ENCODE measurements around the gene MAF.
A peak's percentile ranks its signal among the peaks of the same experiment; 100 is the strongest.

The MAF gene

GRCh38 chr16:79582789-79583188, 17.7 kb downstream of the MAF start:
- Histone ChIP-seq H3K9me3 (ENCODE audit: insufficient read depth, low read depth, low read length) (no peaks in the 10 kb centered on the region), H3K36me3 (ENCODE audit: insufficient read depth, low read depth, low read length) (no peaks in the 10 kb centered on the region), H3K9ac (ENCODE audit: low read depth, low read length) (no peak overlapping the region), H3K27ac (ENCODE audit: low read length) (no peak overlapping the region), H3K4me3 (ENCODE audit: low read length) (no peak overlapping the region), H3K27me3 (ENCODE audit: insufficient read depth, low read length) (no peaks in the 10 kb centered on the region), H3K4me1 (ENCODE audit: insufficient read depth, low read length) (peaks cover 35% of the 10 kb centered on the region; the same call in 1 of the 2 replicates)

GRCh38 chr16:79580453-79581191, 19.9 kb downstream of the MAF start:
- H3K9ac ChIP-seq (ENCODE audit: low read depth, low read length), result no peak overlapping the region
- no peaks in the 10 kb centered on the region for H3K27me3 ChIP-seq (ENCODE audit: insufficient read depth, low read length)
- no peak overlapping the region for H3K4me3 ChIP-seq (ENCODE audit: low read length)
- H3K9me3 ChIP-seq (ENCODE audit: insufficient read depth, low read depth, low read length), result no peaks in the 10 kb centered on the region
- peaks cover 35% of the 10 kb centered on the region; the same call in 1 of the 2 replicates for H3K4me1 ChIP-seq (ENCODE audit: insufficient read depth, low read length)
- no peak overlapping the region for H3K27ac ChIP-seq (ENCODE audit: low read length)
- no peaks in the 10 kb centered on the region for H3K36me3 ChIP-seq (ENCODE audit: insufficient read depth, low read depth, low read length)

- H3K4me1 ChIP-seq (ENCODE audit: insufficient read depth, low read length), result peaks cover 40% of the 10 kb centered on the region; the same call in 1 of the 2 replicates
- no peak overlapping the region for H3K9ac ChIP-seq (ENCODE audit: low read depth, low read length)
- no peak overlapping the region for H3K4me3 ChIP-seq (ENCODE audit: low read length)
- no peaks in the 10 kb centered on the region for H3K36me3 ChIP-seq (ENCODE audit: insufficient read depth, low read depth, low read length)
- H3K9me3 ChIP-seq (ENCODE audit: insufficient read depth, low read depth, low read length), result no peaks in the 10 kb centered on the region
- H3K27ac ChIP-seq (ENCODE audit: low read length), result no peak overlapping the region
- peaks cover 6% of the 10 kb centered on the region; the same call in 1 of the 2 replicates for H3K27me3 ChIP-seq (ENCODE audit: insufficient read depth, low read length)
These were observed 23.9 kb downstream of the MAF start for GRCh38 chr16:79576602-79577001.

GRCh38 chr16:79573884-79574283, 26.7 kb downstream of the MAF start:
- Histone ChIP-seq H3K27me3 (ENCODE audit: insufficient read depth, low read length) (peaks cover 6% of the 10 kb centered on the region; the same call in 1 of the 2 replicates), H3K4me3 (ENCODE audit: low read length) (no peak overlapping the region), H3K9me3 (ENCODE audit: insufficient read depth, low read depth, low read length) (no peaks in the 10 kb centered on the region)

GRCh38 chr16:79573071-79573470, 27.5 kb downstream of the MAF start:
- Histone ChIP-seq H3K4me3 (ENCODE audit: low read length) (no peak overlapping the region), H3K9me3 (ENCODE audit: insufficient read depth, low read depth, low read length) (no peaks in the 10 kb centered on the region), H3K27ac (ENCODE audit: low read length) (no peak overlapping the region), H3K27me3 (ENCODE audit: insufficient read depth, low read length) (peaks cover 6% of the 10 kb centered on the region; the same call in 1 of the 2 replicates), H3K4me1 (ENCODE audit: insufficient read depth, low read length) (peaks cover 15% of the 10 kb centered on the region; the same call in 1 of the 2 replicates), H3K9ac (ENCODE audit: low read depth, low read length) (no peak overlapping the region), H3K36me3 (ENCODE audit: insufficient read depth, low read depth, low read length) (no peaks in the 10 kb centered on the region)

More at GRCh38 chr16:79573884-79574283, 26.7 kb downstream of the MAF start:
- H3K4me1 ChIP-seq (ENCODE audit: insufficient read depth, low read length), result peaks cover 20% of the 10 kb centered on the region; the same call in 1 of the 2 replicates
- H3K9ac ChIP-seq (ENCODE audit: low read depth, low read length), result no peak overlapping the region
- H3K36me3 ChIP-seq (ENCODE audit: insufficient read depth, low read depth, low read length), result no peaks in the 10 kb centered on the region
- no peak overlapping the region for H3K27ac ChIP-seq (ENCODE audit: low read length)

GRCh38 chr16:79571903-79572535, 28.5 kb downstream of the MAF start:
- 0 out of 2 replicates have a peak overlapping the region, but pooled peaks have one; percentile 18 for H3K4me3 ChIP-seq (ENCODE audit: low read length)
- no peak overlapping the region for H3K27ac ChIP-seq (ENCODE audit: low read length)
- no peaks in the 10 kb centered on the region for H3K9me3 ChIP-seq (ENCODE audit: insufficient read depth, low read depth, low read length)
- H3K36me3 ChIP-seq (ENCODE audit: insufficient read depth, low read depth, low read length), result no peaks in the 10 kb centered on the region
- peaks cover 6% of the 10 kb centered on the region; the same call in 1 of the 2 replicates for H3K27me3 ChIP-seq (ENCODE audit: insufficient read depth, low read length)
- no peak overlapping the region for H3K9ac ChIP-seq (ENCODE audit: low read depth, low read length)
- H3K4me1 ChIP-seq (ENCODE audit: insufficient read depth, low read length), result peaks cover 15% of the 10 kb centered on the region; the same call in 1 of the 2 replicates

- Histone ChIP-seq H3K9me3 (ENCODE audit: insufficient read depth, low read depth, low read length) (no peaks in the 10 kb centered on the region), H3K9ac (ENCODE audit: low read depth, low read length) (no peak overlapping the region), H3K27me3 (ENCODE audit: insufficient read depth, low read length) (peaks cover 6% of the 10 kb centered on the region; the same call in 1 of the 2 replicates), H3K4me3 (ENCODE audit: low read length) (no peak overlapping the region), H3K36me3 (ENCODE audit: insufficient read depth, low read depth, low read length) (no peaks in the 10 kb centered on the region), H3K4me1 (ENCODE audit: insufficient read depth, low read length) (peaks cover 15% of the 10 kb centered on the region; the same call in 1 of the 2 replicates), H3K27ac (ENCODE audit: low read length) (no peak overlapping the region)
These were observed 29.3 kb downstream of the MAF start for GRCh38 chr16:79571065-79571902.

- H3K27ac ChIP-seq (ENCODE audit: low read length), result no peak overlapping the region
These were observed 35.8 kb downstream of the MAF start for GRCh38 chr16:79564671-79565107.

GRCh38 chr16:79563921-79564320, 36.6 kb downstream of the MAF start:
- no peak overlapping the region for H3K9ac ChIP-seq (ENCODE audit: low read depth, low read length)
- no peak overlapping the region for H3K4me3 ChIP-seq (ENCODE audit: low read length)
- H3K27me3 ChIP-seq (ENCODE audit: insufficient read depth, low read length), result no peaks in the 10 kb centered on the region
- no peak overlapping the region for H3K27ac ChIP-seq (ENCODE audit: low read length)
- no peaks in the 10 kb centered on the region for H3K36me3 ChIP-seq (ENCODE audit: insufficient read depth, low read depth, low read length)
- H3K9me3 ChIP-seq (ENCODE audit: insufficient read depth, low read depth, low read length), result no peaks in the 10 kb centered on the region
- H3K4me1 ChIP-seq (ENCODE audit: insufficient read depth, low read length), result peaks cover 8% of the 10 kb centered on the region; the same call in 1 of the 2 replicates

More at GRCh38 chr16:79564671-79565107, 35.8 kb downstream of the MAF start:
- Histone ChIP-seq H3K4me3 (ENCODE audit: low read length) (no peak overlapping the region), H3K27me3 (ENCODE audit: insufficient read depth, low read length) (no peaks in the 10 kb centered on the region), H3K4me1 (ENCODE audit: insufficient read depth, low read length) (peaks cover 8% of the 10 kb centered on the region; the same call in 1 of the 2 replicates), H3K9me3 (ENCODE audit: insufficient read depth, low read depth, low read length) (no peaks in the 10 kb centered on the region), H3K36me3 (ENCODE audit: insufficient read depth, low read depth, low read length) (no peaks in the 10 kb centered on the region), H3K9ac (ENCODE audit: low read depth, low read length) (no peak overlapping the region)

- Histone ChIP-seq H3K9me3 (ENCODE audit: insufficient read depth, low read depth, low read length) (no peaks in the 10 kb centered on the region), H3K9ac (ENCODE audit: low read depth, low read length) (no peak overlapping the region), H3K27me3 (ENCODE audit: insufficient read depth, low read length) (no peaks in the 10 kb centered on the region), H3K4me3 (ENCODE audit: low read length) (no peak overlapping the region), H3K36me3 (ENCODE audit: insufficient read depth, low read depth, low read length) (no peaks in the 10 kb centered on the region), H3K27ac (ENCODE audit: low read length) (no peak overlapping the region), H3K4me1 (ENCODE audit: insufficient read depth, low read length) (peaks cover 8% of the 10 kb centered on the region; the same call in 1 of the 2 replicates)
These were observed 38.2 kb downstream of the MAF start for GRCh38 chr16:79562166-79562823.

GRCh38 chr16:79561729-79562128, 38.8 kb downstream of the MAF start:
- Histone ChIP-seq H3K27ac (ENCODE audit: low read length) (no peak overlapping the region), H3K4me1 (ENCODE audit: insufficient read depth, low read length) (peaks cover 8% of the 10 kb centered on the region; the same call in 1 of the 2 replicates), H3K27me3 (ENCODE audit: insufficient read depth, low read length) (no peaks in the 10 kb centered on the region), H3K4me3 (ENCODE audit: low read length) (no peak overlapping the region), H3K36me3 (ENCODE audit: insufficient read depth, low read depth, low read length) (no peaks in the 10 kb centered on the region), H3K9me3 (ENCODE audit: insufficient read depth, low read depth, low read length) (no peaks in the 10 kb centered on the region), H3K9ac (ENCODE audit: low read depth, low read length) (no peak overlapping the region)

All from iPS-20b (cell line).